GM19463 (cell line): Measurements from ENCODE around the gene MDM1.

ENCODE experiments used
- ATAC-seq: cut with Tn5 transposase; IDR thresholded peaks from one replicate; pipeline ENCODE4 v1.9.1; 2021; ENCODE audit warnings: mild to moderate bottlenecking, moderate library complexity; ENCODE audit not compliant: unreplicated experiment

Gene MDM1

GRCh38 chr12:68279227-68280054, 52.7 kb downstream of the MDM1 start:
- ATAC-seq = no peak

DNA sequence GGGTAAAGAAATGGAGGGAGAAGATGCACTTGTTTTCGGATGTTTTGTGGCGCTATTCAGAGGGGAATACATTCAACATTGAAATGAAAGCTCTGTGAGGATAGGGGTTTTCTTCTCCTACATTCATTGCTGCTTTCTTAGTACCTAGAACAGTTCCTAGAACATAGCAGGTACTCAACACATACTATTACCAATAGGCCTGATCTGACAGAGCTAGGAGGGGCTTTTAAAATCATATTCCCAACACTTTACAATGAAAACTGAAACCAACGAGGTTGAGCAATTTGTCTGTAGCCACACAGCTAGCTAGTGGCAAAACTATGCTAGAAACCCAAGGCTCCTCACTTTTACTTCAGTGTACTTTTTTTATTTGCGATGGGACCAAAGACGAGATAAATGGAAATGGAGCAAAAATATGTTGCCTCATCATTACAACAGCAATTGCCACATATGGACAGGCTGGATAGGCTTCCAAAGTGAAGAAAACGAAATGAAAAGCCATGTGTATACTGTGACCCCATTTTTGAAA, 55.7 kb downstream of the MDM1 start:
- no peak for ATAC-seq

DNA sequence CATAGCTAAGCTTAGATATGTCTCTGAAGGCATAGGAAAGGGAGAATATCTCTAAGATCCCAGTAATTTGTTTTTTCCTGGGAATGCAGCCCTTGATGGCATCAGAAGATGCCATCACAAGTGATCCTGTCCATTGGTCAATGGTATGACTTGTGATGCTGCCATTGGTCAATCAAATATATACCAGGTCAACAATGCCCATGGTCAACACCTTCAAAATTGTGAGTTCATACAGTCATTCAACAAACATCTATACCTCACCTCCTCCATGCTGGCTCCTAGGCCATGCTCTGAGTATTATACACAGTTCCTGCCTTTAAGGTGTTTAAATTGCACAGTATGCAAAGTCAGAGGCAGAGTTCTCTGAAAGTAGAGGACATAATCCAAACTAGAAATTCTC, 59.4 kb downstream of the MDM1 start:
- ATAC-seq = no peak

DNA sequence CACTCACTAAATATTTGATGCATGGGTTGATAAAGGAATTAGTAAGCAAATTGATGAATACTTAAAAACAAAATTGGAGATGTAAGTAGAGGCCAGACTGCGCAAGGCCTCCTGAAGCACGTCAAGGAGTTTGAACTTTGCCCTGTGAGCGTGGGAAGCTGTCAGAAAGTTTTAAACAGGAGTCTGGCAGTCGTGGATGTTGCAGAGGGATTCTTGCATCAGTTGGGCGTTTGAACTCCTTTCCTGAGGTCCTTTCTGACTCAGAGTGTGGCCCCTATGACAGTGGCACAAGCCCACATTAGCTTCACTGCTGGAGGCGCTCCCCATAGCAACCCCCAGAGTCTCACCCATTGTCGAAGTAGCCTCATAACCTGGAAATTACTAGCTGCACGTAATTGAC, 60.8 kb downstream of the MDM1 start:
- ATAC-seq = no peak

DNA sequence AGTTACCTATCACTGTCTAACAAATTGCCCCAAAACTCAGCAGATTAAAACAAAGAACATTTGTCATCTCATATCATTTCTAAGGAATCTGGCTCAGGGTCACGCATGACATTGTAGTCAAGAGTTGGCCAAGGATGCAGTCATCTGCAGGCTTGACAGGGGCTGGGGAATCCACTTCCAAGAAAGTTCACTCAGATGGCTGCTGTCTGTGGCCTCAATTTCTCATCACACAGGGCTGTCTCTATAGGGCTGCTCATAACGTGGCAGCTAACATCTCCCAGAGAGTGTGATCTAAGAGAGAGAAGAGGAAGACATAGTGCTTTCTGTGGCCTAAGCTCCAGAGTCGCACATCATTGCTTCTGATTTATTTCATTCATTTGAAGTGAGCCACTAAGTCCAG, 61.8 kb downstream of the MDM1 start:
- ATAC-seq = no peak

- no peak for ATAC-seq
Observed at GRCh38 chr12:68269779-68270178, 62.4 kb downstream of the MDM1 start.

DNA sequence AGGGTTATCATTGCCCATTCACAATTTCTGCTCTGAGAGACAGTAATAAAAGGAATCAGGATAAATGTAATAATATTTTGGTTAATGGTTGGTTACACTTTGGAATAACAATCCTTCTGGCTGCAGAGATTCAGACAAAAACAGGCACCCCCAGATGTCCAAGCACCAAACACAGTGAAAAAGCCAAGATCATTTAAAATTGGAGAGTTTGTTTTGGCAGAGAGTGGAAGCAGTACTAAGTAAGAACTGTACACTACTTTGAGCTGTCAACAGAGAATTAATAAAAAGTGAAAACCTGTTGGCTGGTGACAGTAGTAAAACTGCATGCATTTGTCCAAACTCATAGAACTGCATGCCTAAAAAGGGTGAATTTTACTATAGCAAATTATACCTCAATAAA, 63.2 kb downstream of the MDM1 start:
- ATAC-seq = no peak

GRCh38 chr12:68267892-68268396, 64.2 kb downstream of the MDM1 start:
- ATAC-seq = no peak

DNA sequence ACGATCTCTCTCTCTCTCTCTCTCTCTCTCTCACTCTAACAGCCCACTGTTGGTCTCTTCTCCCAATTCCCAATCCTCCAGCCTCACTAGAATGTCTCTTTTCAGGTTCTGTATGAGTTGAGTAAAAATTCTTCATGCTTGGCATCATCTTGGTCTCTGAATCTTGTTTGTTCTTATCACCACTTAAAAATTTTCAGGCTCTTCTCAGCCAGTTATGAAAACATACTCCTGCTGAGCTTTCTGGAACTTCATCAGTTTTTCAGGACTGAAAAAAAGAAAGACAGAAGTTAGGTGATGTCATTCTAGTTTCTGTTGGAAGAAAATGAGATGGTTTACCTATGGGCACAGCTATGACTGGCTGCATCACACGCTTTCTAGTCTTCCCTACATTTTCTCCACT, 67.3 kb downstream of the MDM1 start:
- ATAC-seq = no peak

DNA sequence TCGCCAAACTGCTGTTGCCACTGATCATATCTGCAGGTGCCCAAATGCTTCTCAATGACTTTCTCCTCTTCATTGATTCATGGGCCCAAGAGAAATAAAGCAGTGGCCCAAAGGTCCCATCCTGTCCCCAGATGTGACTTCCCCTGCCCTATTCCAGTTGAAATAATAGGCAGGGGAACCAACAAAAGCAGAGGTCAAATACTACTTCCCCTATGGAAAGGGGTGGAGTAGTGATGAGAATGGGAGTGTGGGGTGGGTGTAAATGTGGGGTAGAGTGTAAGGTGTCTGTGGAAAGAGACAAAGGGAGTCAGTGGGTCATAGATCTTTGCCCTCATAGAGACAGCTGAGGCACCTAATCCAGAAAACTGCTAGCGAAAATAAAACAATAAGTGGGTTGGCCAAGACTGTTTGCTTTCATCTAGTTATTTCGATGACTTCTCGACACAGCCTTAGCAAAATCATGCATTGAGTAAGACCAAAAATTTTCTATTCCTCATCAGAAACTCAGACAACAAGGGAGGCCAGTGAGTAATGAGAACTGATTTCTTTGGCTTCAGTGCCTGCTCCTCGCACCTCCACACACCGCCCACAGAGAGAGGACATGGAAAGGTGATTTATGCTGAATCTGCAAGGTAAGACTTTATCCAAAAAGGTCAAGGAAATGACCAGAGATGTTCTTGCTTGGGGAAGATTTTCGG, 67.9 kb downstream of the MDM1 start:
- no peak for ATAC-seq

- no peak for ATAC-seq
Observed at GRCh38 chr12:68263366-68263765, 68.8 kb downstream of the MDM1 start.

- ATAC-seq = no peak
Observed at GRCh38 chr12:68261896-68262295, 70.3 kb downstream of the MDM1 start.

DNA sequence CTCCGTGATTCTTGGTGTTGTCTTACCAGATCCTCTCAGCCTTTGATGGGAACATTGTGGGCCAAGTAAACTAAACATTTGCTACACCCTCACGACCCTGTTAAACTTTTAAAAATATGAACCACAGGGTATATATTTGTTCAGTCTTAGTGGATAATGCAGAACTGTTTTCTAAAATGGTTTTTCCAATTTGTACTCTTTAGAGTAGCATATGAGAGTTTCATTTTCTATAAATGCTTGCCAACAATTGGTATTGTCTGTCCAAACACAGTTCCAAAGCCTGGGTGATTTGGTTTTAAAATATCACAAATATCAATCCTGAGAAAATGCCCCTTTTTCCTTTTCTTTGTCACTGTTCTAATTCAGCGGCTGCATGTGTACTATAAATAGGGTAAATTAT, 72.0 kb downstream of the MDM1 start:
- no peak for ATAC-seq

GRCh38 chr12:68259318-68259940, 72.7 kb downstream of the MDM1 start:
- ATAC-seq = no peak

DNA sequence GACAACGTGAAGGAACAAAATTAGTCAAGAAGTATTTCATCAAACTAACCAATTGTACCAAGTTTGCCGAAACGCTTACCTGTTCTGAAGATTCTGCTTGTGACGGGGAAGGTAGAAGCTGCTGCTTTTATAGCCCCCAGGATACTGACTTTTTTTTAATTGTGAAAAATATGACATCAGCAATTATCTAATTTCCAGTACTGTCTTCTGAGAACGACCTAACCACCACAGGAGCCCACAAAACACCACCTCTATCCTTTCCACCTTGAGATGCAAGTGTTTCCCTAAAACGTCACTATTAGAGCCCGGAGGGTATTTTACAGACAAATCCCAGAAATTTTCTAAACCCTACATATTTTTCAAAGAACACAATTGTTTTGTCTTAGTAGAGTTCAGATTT, 78.7 kb downstream of the MDM1 start, which contains the start of gene IL22:
IL22 (minus strand) TSS at position 101 of the 400 bp plus-strand sequence. CDS start 156 bp downstream, outside the sequence.
- ATAC-seq = no peak

DNA sequence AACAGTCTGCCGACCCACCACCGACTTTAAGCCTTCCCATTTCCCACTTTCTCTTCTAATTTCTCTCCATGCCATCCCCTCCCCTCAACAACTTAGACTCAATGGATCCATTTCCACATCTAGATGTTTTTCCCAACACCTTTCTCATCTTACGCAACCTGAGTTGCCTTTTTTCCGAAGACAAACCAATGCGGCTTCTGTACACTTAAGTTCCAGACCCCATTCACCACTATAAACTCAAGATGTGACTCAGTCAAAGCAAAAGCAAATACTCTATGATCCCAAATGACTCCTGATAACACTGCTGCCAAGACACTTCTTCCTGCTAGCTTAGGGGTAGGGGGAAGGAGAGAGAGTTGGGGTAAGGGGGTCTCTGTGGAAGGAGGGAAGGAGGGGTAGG, 80.1 kb downstream of the MDM1 start:
- no peak for ATAC-seq

- no peak for ATAC-seq
Observed at GRCh38 chr12:68250454-68250853, 81.7 kb downstream of the MDM1 start.

DNA sequence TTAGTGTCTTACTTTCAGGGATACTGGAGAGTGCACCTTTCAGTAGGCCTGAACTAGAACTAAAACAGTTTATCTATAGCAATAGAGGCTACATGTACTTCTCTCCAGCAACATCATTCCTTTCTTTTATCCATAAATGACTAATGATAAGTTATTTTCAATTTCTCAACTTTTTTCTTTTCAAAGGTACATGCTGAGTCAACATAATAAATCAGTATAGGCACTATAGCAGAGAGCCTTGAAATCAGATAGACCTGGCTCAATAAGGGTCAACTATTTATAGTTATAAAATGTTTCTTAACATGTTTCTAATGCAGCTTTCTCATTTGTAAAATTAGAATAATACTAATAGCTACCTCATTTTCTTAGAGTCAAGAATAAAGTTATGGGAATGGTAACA, 84.4 kb downstream of the MDM1 start:
- no peak for ATAC-seq

DNA sequence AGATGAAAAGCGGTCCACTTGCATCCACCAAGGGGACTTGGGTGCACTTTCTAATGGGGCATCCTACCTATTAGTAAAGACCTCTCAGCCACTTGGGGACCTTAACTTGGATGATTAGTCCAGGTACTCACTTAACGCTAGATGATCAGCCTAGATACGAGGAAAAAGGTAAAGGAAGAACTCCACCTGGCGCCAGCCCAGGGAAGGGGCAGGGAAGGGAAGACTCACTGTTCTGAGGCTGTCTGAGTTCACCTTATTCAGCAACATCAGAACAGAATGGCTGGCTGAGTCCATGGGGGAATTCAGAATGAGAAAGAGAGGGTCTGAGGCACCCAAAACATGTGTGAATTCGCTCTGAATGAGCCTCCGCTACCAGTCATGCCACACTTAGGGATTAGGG, 85.8 kb downstream of the MDM1 start:
- ATAC-seq = no peak

GRCh38 chr12:68245180-68246021, 86.8 kb downstream of the MDM1 start:
- no peak for ATAC-seq
